Peyer's patch (tissue), 4 donors: ENCODE data around the gene UTRN.

Source experiments
- POLR2A ChIP-seq, 2 donors: fragments of 450-650 bp; IDR thresholded peaks; one replicate each; pipeline ENCODE4 v1.5.1; 2017; ENCODE audit warnings: antibody characterized with exemption in 2 of 2, mild to moderate bottlenecking in 2 of 2, moderate library complexity in 2 of 2
- TF ChIP-seq, protein P1 (sequence below), 6 experiments: fragments of 450-650 bp in 4 of 6; fragments of 200-600 bp in 2 of 6; sonication (generic) in 1 of 6; IDR thresholded peaks; one replicate each; pipeline ENCODE4 v1.5.1; 2017 to 2019; ENCODE audit warnings: antibody characterized with exemption in 6 of 6, mild to moderate bottlenecking in 3 of 6, moderate library complexity in 1 of 6

- TF ChIP-seq, protein P1, sequence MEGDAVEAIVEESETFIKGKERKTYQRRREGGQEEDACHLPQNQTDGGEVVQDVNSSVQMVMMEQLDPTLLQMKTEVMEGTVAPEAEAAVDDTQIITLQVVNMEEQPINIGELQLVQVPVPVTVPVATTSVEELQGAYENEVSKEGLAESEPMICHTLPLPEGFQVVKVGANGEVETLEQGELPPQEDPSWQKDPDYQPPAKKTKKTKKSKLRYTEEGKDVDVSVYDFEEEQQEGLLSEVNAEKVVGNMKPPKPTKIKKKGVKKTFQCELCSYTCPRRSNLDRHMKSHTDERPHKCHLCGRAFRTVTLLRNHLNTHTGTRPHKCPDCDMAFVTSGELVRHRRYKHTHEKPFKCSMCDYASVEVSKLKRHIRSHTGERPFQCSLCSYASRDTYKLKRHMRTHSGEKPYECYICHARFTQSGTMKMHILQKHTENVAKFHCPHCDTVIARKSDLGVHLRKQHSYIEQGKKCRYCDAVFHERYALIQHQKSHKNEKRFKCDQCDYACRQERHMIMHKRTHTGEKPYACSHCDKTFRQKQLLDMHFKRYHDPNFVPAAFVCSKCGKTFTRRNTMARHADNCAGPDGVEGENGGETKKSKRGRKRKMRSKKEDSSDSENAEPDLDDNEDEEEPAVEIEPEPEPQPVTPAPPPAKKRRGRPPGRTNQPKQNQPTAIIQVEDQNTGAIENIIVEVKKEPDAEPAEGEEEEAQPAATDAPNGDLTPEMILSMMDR (IDR thresholded peaks at IDR 0.05) = no peak
- TF ChIP-seq POLR2A (IDR thresholded peaks at IDR 0.05) = no peak
Observed at GRCh38 chr6:144330017-144330987, 45.2 kb downstream of the UTRN start.
